NCI-H187 treated with DMSO at 0.1 percent for 48 hours (cell line): ENCODE results near the gene GPR17.

Experiments used
- DNase-seq: peaks from one replicate; lab custom pipeline; 2025; lab: John Stamatoyannopoulos, UW

The GPR17 gene, protein sequence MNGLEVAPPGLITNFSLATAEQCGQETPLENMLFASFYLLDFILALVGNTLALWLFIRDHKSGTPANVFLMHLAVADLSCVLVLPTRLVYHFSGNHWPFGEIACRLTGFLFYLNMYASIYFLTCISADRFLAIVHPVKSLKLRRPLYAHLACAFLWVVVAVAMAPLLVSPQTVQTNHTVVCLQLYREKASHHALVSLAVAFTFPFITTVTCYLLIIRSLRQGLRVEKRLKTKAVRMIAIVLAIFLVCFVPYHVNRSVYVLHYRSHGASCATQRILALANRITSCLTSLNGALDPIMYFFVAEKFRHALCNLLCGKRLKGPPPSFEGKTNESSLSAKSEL

DNA sequence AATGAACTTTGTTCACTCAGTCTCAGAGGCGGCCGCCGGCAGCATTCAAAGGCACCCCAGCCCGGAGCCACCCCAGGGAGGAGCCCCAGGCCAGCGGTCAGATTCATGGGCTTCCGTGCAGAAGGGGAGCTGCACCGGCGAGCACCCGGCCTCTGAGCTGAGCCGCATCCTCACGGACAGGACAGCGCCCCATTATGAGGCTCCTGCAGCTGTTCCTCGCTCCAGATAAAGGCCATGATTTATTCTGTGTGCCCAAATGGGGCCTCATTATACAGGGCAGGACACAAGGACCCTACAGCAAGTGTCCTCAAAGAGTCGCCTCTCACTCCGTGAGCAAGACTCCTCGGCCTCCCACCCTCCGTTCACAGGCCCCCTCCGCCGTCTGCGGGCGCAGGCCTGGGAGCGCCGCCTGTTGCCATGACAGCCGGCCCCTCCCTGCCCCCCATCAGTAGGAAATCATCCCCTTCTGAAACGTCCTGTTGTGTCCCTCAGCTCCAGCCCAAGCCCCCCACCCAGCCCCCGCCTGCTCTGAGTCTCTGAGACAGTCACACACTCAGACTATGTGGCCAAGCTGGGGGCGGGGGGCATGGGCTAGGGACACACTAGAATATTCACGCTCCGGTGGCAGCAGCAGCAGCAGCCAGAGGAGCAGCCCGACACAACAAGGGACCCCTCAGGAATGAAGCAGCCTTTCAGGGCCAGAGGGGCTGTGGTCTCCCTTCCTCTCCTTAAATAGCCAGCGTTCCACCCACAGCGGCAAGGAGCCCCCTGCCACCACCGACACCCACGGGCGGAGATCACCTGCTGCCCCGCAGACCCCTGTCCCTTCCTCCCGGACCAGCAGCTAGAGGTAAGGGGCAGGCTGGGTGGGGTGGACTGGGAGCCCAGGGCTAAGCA is at the start of gene GPR17:
GPR17 (plus strand) TSS at position 759 of the 897 bp plus-strand sequence. CDS start 4,583 bp downstream, outside the sequence.
- no peak for DNase-seq

- DNase-seq: no peak
Measured at GRCh38 chr2:127596311-127597045, 49.5 kb upstream of the GPR17 start.

GRCh38 chr2:127597046-127597983 is 48.6 kb upstream of the GPR17 start:
- DNase-seq: no peak

- DNase-seq: no peak
Measured at GRCh38 chr2:127597984-127598380, 48.0 kb upstream of the GPR17 start.

DNA sequence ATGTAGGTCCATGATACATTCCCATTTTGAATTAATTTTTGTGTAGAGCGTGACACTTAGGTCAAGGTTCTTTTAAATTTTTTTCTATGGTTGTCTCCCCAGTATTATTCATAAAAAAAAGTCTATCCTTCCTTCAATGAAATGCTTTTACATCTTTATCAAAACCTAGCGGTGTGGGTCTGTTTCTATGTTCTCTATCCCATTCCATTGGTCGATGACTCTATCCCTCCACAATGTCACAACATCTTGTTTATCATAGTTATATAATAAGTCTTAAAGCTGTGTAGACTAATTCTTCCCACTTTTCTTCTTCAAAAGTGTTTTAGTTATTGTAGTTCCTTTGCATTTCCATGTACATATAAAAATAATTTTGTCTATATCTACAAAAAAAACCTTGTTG is 47.2 kb upstream of the GPR17 start:
- DNase-seq: no peak

- no peak for DNase-seq
Measured at GRCh38 chr2:127599211-127599610, 46.7 kb upstream of the GPR17 start.

DNA sequence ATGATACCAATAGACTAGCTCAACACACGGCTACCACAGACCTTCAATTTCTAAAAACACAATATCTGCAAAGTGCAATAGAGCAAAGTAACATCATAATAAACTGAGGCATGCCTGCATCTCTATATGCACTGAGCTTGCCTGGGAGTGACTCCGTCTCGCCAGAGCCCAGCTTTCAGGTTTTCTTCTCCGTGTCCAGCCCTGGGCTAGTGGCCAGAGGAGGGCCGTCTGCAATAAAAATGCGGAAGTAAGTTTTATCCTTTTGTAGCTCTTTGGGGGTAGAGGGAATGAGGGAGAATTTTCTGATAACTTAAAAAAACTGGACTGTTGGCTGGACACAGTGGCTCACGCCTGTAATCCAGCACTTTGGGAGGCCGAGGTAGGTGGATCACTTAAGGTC is 41.0 kb upstream of the GPR17 start:
- DNase-seq: no peak

- DNase-seq: no peak
Measured at GRCh38 chr2:127605691-127606263, 40.2 kb upstream of the GPR17 start.

DNA sequence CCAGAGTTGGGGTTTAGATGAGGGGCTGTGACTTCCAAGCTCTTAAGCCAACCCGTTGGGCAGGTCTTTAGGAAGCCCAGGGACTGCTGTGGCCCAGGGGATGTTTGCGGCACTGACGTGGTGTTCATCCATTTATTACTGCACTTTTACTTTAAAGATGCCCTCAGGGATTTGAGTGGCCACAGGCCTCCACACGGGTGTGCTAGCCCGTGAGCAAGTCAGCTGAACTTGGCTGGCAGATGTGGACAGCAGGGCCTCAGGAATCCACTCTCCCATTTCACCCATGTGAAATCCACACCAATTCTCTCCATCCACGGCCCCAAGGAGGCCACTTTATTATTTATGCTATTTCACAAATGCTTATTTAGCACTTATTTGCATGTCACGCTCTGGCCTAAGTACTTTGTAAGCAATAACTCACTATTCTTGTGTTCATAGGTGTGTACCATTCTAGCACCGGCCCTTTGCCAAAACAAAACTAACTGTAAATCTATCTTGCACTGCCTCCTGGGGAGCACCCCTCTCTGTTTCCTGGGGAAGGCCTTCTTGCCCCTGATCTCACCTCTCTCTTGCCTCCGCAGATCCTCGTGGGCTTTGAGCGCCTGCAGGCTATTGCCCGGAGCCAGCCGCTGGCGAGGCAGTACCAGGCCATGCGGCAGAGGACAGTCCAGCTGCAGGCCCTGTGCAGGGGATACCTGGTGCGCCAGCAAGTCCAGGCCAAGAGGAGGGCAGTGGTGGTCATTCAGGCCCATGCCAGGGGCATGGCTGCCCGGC is 39.1 kb upstream of the GPR17 start:
- DNase-seq: no peak

DNA sequence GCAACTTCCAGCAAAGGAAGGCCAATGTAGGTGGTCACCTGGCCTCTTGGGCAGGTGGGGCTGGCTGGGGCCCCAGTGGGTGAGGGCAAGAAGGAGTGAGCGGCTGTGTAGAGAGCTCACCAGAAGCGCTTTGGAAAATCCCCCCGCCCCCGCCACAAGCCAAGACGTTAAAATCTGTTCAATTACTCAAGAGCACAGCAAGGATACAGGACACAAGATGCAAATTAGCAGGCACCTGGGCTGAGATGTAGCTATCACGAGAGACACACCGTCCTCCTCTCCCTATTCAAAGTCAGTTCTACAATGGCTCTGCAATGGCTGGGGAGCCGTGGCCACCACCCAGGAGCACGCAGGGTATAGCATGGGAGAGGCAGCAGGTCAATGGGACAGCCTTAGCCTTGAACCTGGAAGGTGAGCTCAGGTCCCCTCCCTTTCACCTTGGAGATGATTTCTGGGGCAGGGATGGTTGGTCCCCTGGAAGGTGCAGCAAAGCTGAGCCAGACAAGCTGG is 38.5 kb upstream of the GPR17 start:
- DNase-seq: no peak

DNA sequence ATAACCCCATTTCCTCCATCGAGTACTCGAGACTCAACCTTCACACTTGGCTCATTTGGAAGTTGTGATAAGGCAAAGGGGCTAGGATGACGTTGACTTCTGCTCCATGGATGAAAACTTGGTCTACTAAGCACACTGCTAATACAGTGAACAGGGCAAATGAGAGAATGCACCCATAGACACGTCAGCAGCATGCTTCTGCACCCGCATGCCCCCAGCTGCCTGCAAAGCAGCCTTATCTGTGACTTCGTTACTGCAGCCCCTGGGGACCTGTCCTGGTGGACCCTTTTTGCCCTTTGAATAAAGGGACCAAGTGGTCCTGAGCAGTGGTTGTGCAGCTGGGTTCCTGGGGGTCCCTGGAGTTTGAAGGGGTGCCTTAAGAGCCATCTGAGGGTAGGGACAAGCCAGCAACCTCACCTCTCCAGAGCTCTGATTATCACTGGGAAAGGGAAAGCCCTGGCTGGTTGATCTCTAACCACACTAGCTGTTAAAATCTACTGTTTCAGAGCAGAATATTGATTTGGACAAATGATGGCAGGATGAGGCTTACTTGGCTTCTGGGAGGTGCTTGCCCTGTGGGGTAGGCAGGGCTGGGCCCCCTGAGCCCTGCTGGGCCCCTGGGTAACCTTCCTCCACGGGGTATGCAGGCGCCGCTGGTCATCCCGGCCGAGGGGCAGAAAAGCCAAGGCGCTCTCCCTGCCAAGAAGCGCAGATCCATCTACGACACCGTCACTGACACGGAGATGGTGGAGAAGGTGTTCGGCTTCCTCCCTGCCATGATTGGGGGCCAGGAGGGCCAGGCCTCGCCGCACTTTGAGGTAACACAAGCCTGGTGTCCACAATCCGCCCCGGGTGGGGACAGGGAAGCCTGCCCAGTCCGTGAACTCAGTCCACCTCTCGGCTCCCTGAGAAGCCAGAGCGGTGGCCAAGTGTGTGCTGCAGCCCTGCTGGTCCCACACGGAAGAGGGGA is 37.6 kb upstream of the GPR17 start:
- DNase-seq: no peak

GRCh38 chr2:127609031-127609751 is 36.8 kb upstream of the GPR17 start:
- no peak for DNase-seq

GRCh38 chr2:127609818-127610217 is 36.1 kb upstream of the GPR17 start:
- no peak for DNase-seq

- no peak for DNase-seq
Measured at GRCh38 chr2:127610561-127610960, 35.4 kb upstream of the GPR17 start.

DNA sequence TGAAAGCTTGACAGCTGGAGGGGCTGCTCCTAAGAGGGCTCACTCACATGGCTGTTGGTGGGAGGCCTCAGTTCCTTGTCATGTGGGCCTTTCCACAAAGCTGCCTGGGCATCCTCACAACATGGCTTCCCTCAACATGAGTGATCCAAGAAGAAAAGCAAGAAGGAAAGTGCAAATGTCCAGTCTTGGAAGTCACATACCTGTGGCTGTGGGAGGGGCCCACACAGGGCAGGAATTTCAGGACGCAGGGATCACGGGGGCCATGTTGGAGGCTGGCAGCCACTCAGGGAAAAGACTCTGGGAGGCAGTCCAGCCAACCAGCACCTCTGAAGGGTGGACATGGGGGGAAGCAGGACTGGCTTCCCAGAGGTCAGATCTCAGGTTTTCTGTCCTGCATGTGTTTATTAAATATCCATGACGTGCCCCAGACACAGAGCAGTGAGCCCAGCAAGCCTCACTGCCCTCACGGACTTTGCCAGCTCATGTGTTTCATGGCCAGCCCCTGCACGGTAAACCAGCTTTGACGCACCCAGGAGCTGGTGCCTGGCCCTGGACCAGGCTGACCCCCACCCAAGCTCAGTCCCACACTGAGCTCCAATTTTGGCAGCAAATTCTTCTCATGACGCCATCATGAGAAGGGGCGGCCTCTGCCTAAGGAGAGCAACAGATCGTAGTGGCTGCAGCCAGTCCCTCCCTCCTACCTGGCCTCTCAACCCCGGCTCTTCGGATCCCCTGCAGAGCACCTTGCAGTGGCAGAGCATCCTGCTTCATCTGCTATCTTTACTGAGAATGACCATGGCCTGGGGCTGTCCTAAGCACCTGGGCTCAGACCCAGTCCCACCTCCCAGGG is 34.7 kb upstream of the GPR17 start:
- no peak for DNase-seq

GRCh38 chr2:127612111-127612822 is 33.7 kb upstream of the GPR17 start:
- no peak for DNase-seq
